Spleen (tissue), 11 donors: ENCODE results near the gene KCNA4. TPM values are rescaled to one million over a fixed set of nuclear protein-coding genes. Genes with fewer than 3 reads are reported as not detected.
A peak's percentile ranks its signal among the peaks of the same experiment; 100 is the strongest.

Experiments used
- DNase-seq: peaks from one replicate; pipeline ENCODE4 v3.0.0-alpha.2; 2020
- H3K27ac ChIP-seq, 8 donors: fragments of 200-600 bp; sonication (generic) in 7 of 8; 1 replicate in 4 of 8; 2 replicates in 4 of 8; pipeline versions ENCODE4 v1.5.0 to v1.8.0; 2016 to 2021; ENCODE audit warnings: inconsistent platforms in 4 of 8, mild to moderate bottlenecking in 4 of 8, moderate library complexity in 1 of 8
- H3K27me3 ChIP-seq, 7 donors: fragments of 200-600 bp; sonication (generic) in 6 of 7; replicated peaks in 1 of 7; 1 replicate in 4 of 7; 2 replicates in 3 of 7; pipeline versions ENCODE4 v1.5.0 to v1.8.0; 2016 to 2021; ENCODE audit warnings: inconsistent platforms in 3 of 7, mild to moderate bottlenecking in 1 of 7
- H3K36me3 ChIP-seq, 6 donors: fragments of 200-600 bp; sonication (generic) in 5 of 6; 1 replicate in 4 of 6; 2 replicates in 2 of 6; pipeline versions ENCODE4 v1.5.0 to v1.8.0; 2016 to 2021; ENCODE audit warnings: inconsistent platforms in 2 of 6
- H3K4me1 ChIP-seq, 6 donors: fragments of 200-600 bp; sonication (generic) in 5 of 6; 1 replicate in 3 of 6; 2 replicates in 3 of 6; pipeline versions ENCODE4 v1.5.0 to v1.8.0; 2016 to 2021; ENCODE audit warnings: inconsistent platforms in 3 of 6
- H3K4me3 ChIP-seq, 8 donors: fragments of 200-600 bp; sonication (generic) in 7 of 8; 1 replicate in 4 of 8; 2 replicates in 4 of 8; pipeline versions ENCODE4 v1.5.0 to v1.8.0; 2016 to 2021; ENCODE audit warnings: inconsistent platforms in 4 of 8, mild to moderate bottlenecking in 4 of 8, moderate library complexity in 2 of 8
- H3K9me3 ChIP-seq, 8 donors: fragments of 200-600 bp; sonication (generic) in 7 of 8; 1 replicate in 4 of 8; 2 replicates in 4 of 8; pipeline versions ENCODE4 v1.5.0 to v1.8.0; 2016 to 2021; ENCODE audit warnings: inconsistent platforms in 4 of 8
- CTCF ChIP-seq, 11 experiments: fragments of 200-600 bp in 7 of 11; fragments of 450-650 bp in 4 of 11; sonication (generic) in 4 of 11; IDR thresholded peaks in 8 of 11; conservative IDR thresholded peaks in 3 of 11; 1 replicate in 7 of 11; 2 replicates in 4 of 11; pipeline versions ENCODE4 v1.4.0 to v1.8.0; 2016 to 2021; ENCODE audit warnings: antibody characterized with exemption in 11 of 11, inconsistent platforms in 4 of 11, mild to moderate bottlenecking in 1 of 11
- POLR2A ChIP-seq, 3 donors: fragments of 450-650 bp; IDR thresholded peaks; one replicate each; pipeline ENCODE4 v1.5.1; 2017; ENCODE audit warnings: antibody characterized with exemption in 3 of 3, mild to moderate bottlenecking in 1 of 3
- POLR2AphosphoS5 ChIP-seq, 3 donors: sonication (generic); formaldehyde crosslinking; IDR thresholded peaks; one replicate each; pipeline ENCODE4 v1.5.1; 2017; ENCODE audit warnings: antibody characterized with exemption in 3 of 3
- WGBS, 5 donors: extraction: QIAGEN DNeasy Blood & Tissue Kit in 3 of 5; methylation state at CpG; one replicate each; pipeline versions ENCODE4 v1.1.5 to v1.1.7; 2013 to 2018; 5-methylcytosine and 5-hydroxymethylcytosine counted together
- intact Hi-C: fragments of 100-400 bp; cut with DNase I; formaldehyde crosslinking; loops from one replicate; pipeline ENCODE4 v1.15.0; 2023; ENCODE audit warnings: low total_unique reads
- polyA plus RNA-seq, 3 donors: library from polyadenylated mRNA; stranded (reverse); fragments of 200-250 nt; gene quantifications; one replicate each; pipeline ENCODE4 v1.2.1, GENCODE V29; 2013
- total RNA-seq, 7 donors: library from RNA; depleted of rRNA in 3 of 7; stranded (reverse); fragments of >200 nt in 3 of 7; fragmentation: NEBNext Ultra II Directional in 4 of 7; extraction: Animal tissue kit (Norgen Biotek cat#: 25700) in 4 of 7; gene quantifications; one replicate each; pipeline versions ENCODE4 v1.1.0 to v1.2.1, GENCODE V29; 2016 to 2021
- donor health status: healthy with polysubstance abuse.
- donor health status: DM: no; HTN: no; CAD: no; lungs with moderate emphysema.
- donor health status: DM: no; HTN: no; CAD: no.
- donor health status: Bipolar disorder and iron deficiency.
- donor health status: healthy.
- donor health status: DM: no; HTN: no; CAD: no.
- donor health status: DM: yes; HTN: yes; CAD: no.

The KCNA4 gene
- total and polyA plus RNA-seq, 10 donors: not detected

GRCh38 chr11:29963796-29964195, 53.0 kb downstream of the KCNA4 start:
- no peaks in the 10 kb centered on the region for H3K27me3 ChIP-seq
- H3K4me3 ChIP-seq: no peak overlapping the region
- 81 to 97% (median 83%) methylated on average over 2 of the region's 2 CpGs for WGBS, 5 donors
- TF ChIP-seq CTCF (IDR thresholded peaks at IDR 0.05 in 8 of 11, conservative IDR thresholded peaks at IDR 0.05 in 3 of 11) (no peak), POLR2A (IDR thresholded peaks at IDR 0.05) (no peak), POLR2AphosphoS5 (IDR thresholded peaks at IDR 0.05) (no peak)
- no peaks in the 10 kb centered on the region for H3K36me3 ChIP-seq
- intact Hi-C loops: no loop called here
- H3K9me3 ChIP-seq: no peaks in the 10 kb centered on the region
- no peak for DNase-seq
- no peak overlapping the region for H3K27ac ChIP-seq
- no peaks in the 10 kb centered on the region for H3K4me1 ChIP-seq

- no peak for DNase-seq
- Histone ChIP-seq H3K36me3 (no peaks in the 10 kb centered on the region), H3K4me3 (no peak overlapping the region), H3K27me3 (no peaks in the 10 kb centered on the region), H3K9me3 (no peaks in the 10 kb centered on the region), H3K4me1 (no peaks in the 10 kb centered on the region), H3K27ac (no peak overlapping the region)
- no peak for TF ChIP-seq POLR2AphosphoS5 (IDR thresholded peaks at IDR 0.05)
- no peak for TF ChIP-seq CTCF (IDR thresholded peaks at IDR 0.05 in 8 of 11, conservative IDR thresholded peaks at IDR 0.05 in 3 of 11)
- no peak for TF ChIP-seq POLR2A (IDR thresholded peaks at IDR 0.05)
- 73 to 87% (median 86%) methylated on average over 2 of the region's 2 CpGs for WGBS, 5 donors
- intact Hi-C loops: no loop called here
Observed at GRCh38 chr11:29963036-29963435, 53.8 kb downstream of the KCNA4 start.

GRCh38 chr11:29962243-29962642, 54.6 kb downstream of the KCNA4 start:
- no peaks in the 10 kb centered on the region for H3K27me3 ChIP-seq
- H3K27ac ChIP-seq: no peak overlapping the region
- no peaks in the 10 kb centered on the region for H3K4me1 ChIP-seq
- intact Hi-C loops: no loop called here
- peak in 1 of 11 experiments; percentile 7 for TF ChIP-seq CTCF (IDR thresholded peaks at IDR 0.05 in 8 of 11, conservative IDR thresholded peaks at IDR 0.05 in 3 of 11)
- TF ChIP-seq POLR2A (IDR thresholded peaks at IDR 0.05): no peak
- no peak for TF ChIP-seq POLR2AphosphoS5 (IDR thresholded peaks at IDR 0.05)
- H3K4me3 ChIP-seq: no peak overlapping the region
- no peak for DNase-seq
- H3K9me3 ChIP-seq: no peaks in the 10 kb centered on the region
- H3K36me3 ChIP-seq: no peaks in the 10 kb centered on the region
- WGBS, 5 donors: 66 to 80% (median 74%) methylated on average over 2 of the region's 2 CpGs

Other genes starting within 250 kb of the KCNA4 start
- gene FSHB, start 214.0 kb upstream of the KCNA4 start, total RNA-seq: not detected
- gene FSHB, start 214.0 kb upstream of the KCNA4 start, polyA plus RNA-seq: not detected